ENCODE results near the gene TMEM239. TPM values are rescaled to one million over a fixed set of nuclear protein-coding genes. Genes with fewer than 3 reads are reported as not detected.
A peak's percentile ranks its signal among the peaks of the same experiment; 100 is the strongest.

Gene TMEM239
- total RNA-seq, 1 donor from 2014 or later = not detected

GRCh38 chr20:2833761-2834160 lies 17.6 kb downstream of the TMEM239 start:
- Histone ChIP-seq H3K36me3 (peaks cover 0 to 15% of the 10 kb centered on the region in 2 donors), H3K4me1 (peaks cover 4% of the 10 kb centered on the region), H3K9me3 (no peaks in the 10 kb centered on the region), H3K4me3 (no peak overlapping the region), H3K27me3 (no peaks in the 10 kb centered on the region), H3K27ac (no peak overlapping the region)
- TF ChIP-seq POLR2AphosphoS5 (IDR thresholded peaks at IDR 0.05; ENCODE audit: insufficient read depth in 1 of 2, low read depth in 1 of 2) (no peak), POLR2A (IDR thresholded peaks at IDR 0.05) (no peak), CTCF (IDR thresholded peaks at IDR 0.05) (no peak)
- intact Hi-C loops (cut with DNase I) = no loop called here
- DNase-seq (ENCODE audit: extremely low spot score in 2 of 2) = no peak

GRCh38 chr20:2834401-2835110 lies 18.4 kb downstream of the TMEM239 start:
- no peak overlapping the region for H3K4me3 ChIP-seq
- no peak for DNase-seq (ENCODE audit: extremely low spot score in 2 of 2)
- peaks cover 0 to 15% of the 10 kb centered on the region in 2 donors for H3K36me3 ChIP-seq
- intact Hi-C loops (cut with DNase I) = no loop called here
- no peak overlapping the region for H3K27ac ChIP-seq
- TF ChIP-seq POLR2A (IDR thresholded peaks at IDR 0.05) (no peak), POLR2AphosphoS5 (IDR thresholded peaks at IDR 0.05; ENCODE audit: insufficient read depth in 1 of 2, low read depth in 1 of 2) (no peak), CTCF (IDR thresholded peaks at IDR 0.05) (no peak)
- H3K27me3 ChIP-seq = no peaks in the 10 kb centered on the region
- no peaks in the 10 kb centered on the region for H3K9me3 ChIP-seq
- peaks cover 10% of the 10 kb centered on the region for H3K4me1 ChIP-seq

GRCh38 chr20:2835331-2835796 lies 19.2 kb downstream of the TMEM239 start:
- Histone ChIP-seq H3K36me3 (peaks cover 0 to 15% of the 10 kb centered on the region in 2 donors), H3K27me3 (no peaks in the 10 kb centered on the region), H3K4me3 (no peak overlapping the region), H3K27ac (no peak overlapping the region), H3K9me3 (no peaks in the 10 kb centered on the region), H3K4me1 (peaks cover 15% of the 10 kb centered on the region)
- DNase-seq (ENCODE audit: extremely low spot score in 2 of 2) = no peak
- intact Hi-C loops (cut with DNase I) = no loop called here
- TF ChIP-seq POLR2A (IDR thresholded peaks at IDR 0.05) = no peak
- no peak for TF ChIP-seq POLR2AphosphoS5 (IDR thresholded peaks at IDR 0.05; ENCODE audit: insufficient read depth in 1 of 2, low read depth in 1 of 2)
- TF ChIP-seq CTCF (IDR thresholded peaks at IDR 0.05) = no peak

GRCh38 chr20:2836035-2836434 lies 19.9 kb downstream of the TMEM239 start:
- Histone ChIP-seq H3K27me3 (no peaks in the 10 kb centered on the region), H3K4me3 (no peak overlapping the region), H3K4me1 (peaks cover 16% of the 10 kb centered on the region), H3K36me3 (peaks cover 0 to 15% of the 10 kb centered on the region in 2 donors), H3K9me3 (no peaks in the 10 kb centered on the region), H3K27ac (no peak overlapping the region)
- TF ChIP-seq POLR2A (IDR thresholded peaks at IDR 0.05) (no peak), CTCF (IDR thresholded peaks at IDR 0.05) (no peak), POLR2AphosphoS5 (IDR thresholded peaks at IDR 0.05; ENCODE audit: insufficient read depth in 1 of 2, low read depth in 1 of 2) (no peak)
- peak in 1 of 2 donors; percentile 71 for DNase-seq (ENCODE audit: extremely low spot score in 2 of 2)
- intact Hi-C loops (cut with DNase I) = no loop called here
